ENCODE results near the gene CLSTN2. TPM values are rescaled to one million over a fixed set of nuclear protein-coding genes. Genes with fewer than 3 reads are reported as not detected.

CLSTN2 gene
- total and polyA plus RNA-seq, 4 donors, result 0.09 to 2.2 (median 0.55) TPM

- no peak overlapping the region for H3K27ac ChIP-seq (ENCODE audit: low read depth in 1 of 2, low read length in 2 of 2)
- WGBS, result 83% methylated on average over 10 of the region's 10 CpGs
- H3K36me3 ChIP-seq (ENCODE audit: control insufficient read depth in 4 of 4, insufficient read depth in 3 of 4, low read depth in 1 of 4, low read length in 3 of 4), result no peaks in the 10 kb centered on the region
- H3K9me3 ChIP-seq (ENCODE audit: control insufficient read depth in 4 of 4, low read length in 3 of 4), result no peaks in the 10 kb centered on the region
- no peaks in the 10 kb centered on the region for H3K4me1 ChIP-seq (ENCODE audit: control insufficient read depth in 4 of 4, insufficient read depth in 4 of 4, low read length in 3 of 4)
- no peak overlapping the region for H3K4me3 ChIP-seq (ENCODE audit: low read depth in 1 of 3, low read length in 3 of 3)
- TF ChIP-seq RAD21 (IDR thresholded peaks at IDR 0.05) (no peak), NR2F2 (IDR thresholded peaks at IDR 0.05) (no peak), RXRA (IDR thresholded peaks at IDR 0.05) (no peak), TAF1 (conservative IDR thresholded peaks at IDR 0.05) (no peak), JUND (IDR thresholded peaks at IDR 0.05) (no peak), CTCF (IDR thresholded peaks at IDR 0.05; ENCODE audit: low read depth, low read length, missing input control) (no peak), MAX (IDR thresholded peaks at IDR 0.05) (no peak), YY1 (IDR thresholded peaks at IDR 0.05) (no peak), GABPA (IDR thresholded peaks at IDR 0.05 in 1 of 2, conservative IDR thresholded peaks at IDR 0.05 in 1 of 2) (no peak), ATF3 (IDR thresholded peaks at IDR 0.05) (no peak), EGR1 (IDR thresholded peaks at IDR 0.05; ENCODE audit: low read depth in 2 of 2) (no peak), SP1 (IDR thresholded peaks at IDR 0.05) (no peak), REST (IDR thresholded peaks at IDR 0.05) (no peak)
- no peak overlapping the region for H3K9ac ChIP-seq (ENCODE audit: low read depth in 1 of 2, low read length in 2 of 2)
- no peak for DNase-seq (ENCODE audit: low spot score)
- H3K27me3 ChIP-seq (ENCODE audit: control insufficient read depth in 4 of 4, insufficient read depth in 4 of 4, low read length in 3 of 4), result no peaks in the 10 kb centered on the region
Observed at GRCh38 chr3:139917226-139917785, 17.7 kb upstream of the CLSTN2 start.

GRCh38 chr3:139928708-139929505 is 6.1 kb upstream of the CLSTN2 start:
- no peaks in the 10 kb centered on the region for H3K9me3 ChIP-seq (ENCODE audit: control insufficient read depth in 4 of 4, low read length in 3 of 4)
- H3K36me3 ChIP-seq (ENCODE audit: control insufficient read depth in 4 of 4, insufficient read depth in 3 of 4, low read depth in 1 of 4, low read length in 3 of 4), result no peaks in the 10 kb centered on the region
- no peak overlapping the region for H3K4me3 ChIP-seq (ENCODE audit: low read depth in 1 of 3, low read length in 3 of 3)
- TF ChIP-seq ZBTB33 (IDR thresholded peaks at IDR 0.05) (no peak), TAF1 (conservative IDR thresholded peaks at IDR 0.05) (no peak), RAD21 (IDR thresholded peaks at IDR 0.05) (no peak), HNF4G (IDR thresholded peaks at IDR 0.05) (no peak), FOXA2 (IDR thresholded peaks at IDR 0.05) (no peak), REST (IDR thresholded peaks at IDR 0.05) (no peak), JUND (IDR thresholded peaks at IDR 0.05) (no peak), MAX (IDR thresholded peaks at IDR 0.05) (no peak), GABPA (IDR thresholded peaks at IDR 0.05 in 1 of 2, conservative IDR thresholded peaks at IDR 0.05 in 1 of 2) (no peak), FOXA1 (IDR thresholded peaks at IDR 0.05) (no peak)
- no peaks in the 10 kb centered on the region for H3K4me1 ChIP-seq (ENCODE audit: control insufficient read depth in 4 of 4, insufficient read depth in 4 of 4, low read length in 3 of 4)
- H3K9ac ChIP-seq (ENCODE audit: low read depth in 1 of 2, low read length in 2 of 2), result no peak overlapping the region
- no peak for DNase-seq (ENCODE audit: low spot score)
- peaks cover 0 to 5% (median 2%) of the 10 kb centered on the region in 4 donors for H3K27me3 ChIP-seq (ENCODE audit: control insufficient read depth in 4 of 4, insufficient read depth in 4 of 4, low read length in 3 of 4)
- WGBS, result 73% methylated on average over 4 of the region's 4 CpGs
- H3K27ac ChIP-seq (ENCODE audit: low read depth in 1 of 2, low read length in 2 of 2), result no peak overlapping the region
